Superior temporal gyrus (tissue), 1 donor: ENCODE data around the gene MRPS18B.

ENCODE experiments used
- DNase-seq: peaks from one replicate; pipeline ENCODE4 v3.0.0-alpha.2; 2016; ENCODE audit errors: extremely low spot score

The MRPS18B gene

GRCh38 chr6:30617565-30618269, at the start of gene MRPS18B:
MRPS18B (plus strand) TSS chr6:30617840; CDS start chr6:30617866, 26 bp downstream.
- DNase-seq = peak; percentile 99

- no peak for DNase-seq
These were observed 49.4 kb upstream of the MRPS18B start for GRCh38 chr6:30568245-30568644.

- DNase-seq = peak; percentile 11
These were observed 47.4 kb upstream of the MRPS18B start for GRCh38 chr6:30570263-30570662.

- DNase-seq = no peak
These were observed 46.9 kb upstream of the MRPS18B start for GRCh38 chr6:30570740-30571074.

- peak; percentile 97 for DNase-seq
These were observed 46.4 kb upstream of the MRPS18B start, which contains the start of gene ABCF1 for GRCh38 chr6:30571075-30571761. ABCF1 (plus strand) TSS chr6:30571442; CDS start chr6:30571488, 46 bp downstream.

GRCh38 chr6:30571762-30572082, 45.9 kb upstream of the MRPS18B start:
- no peak for DNase-seq

DNA sequence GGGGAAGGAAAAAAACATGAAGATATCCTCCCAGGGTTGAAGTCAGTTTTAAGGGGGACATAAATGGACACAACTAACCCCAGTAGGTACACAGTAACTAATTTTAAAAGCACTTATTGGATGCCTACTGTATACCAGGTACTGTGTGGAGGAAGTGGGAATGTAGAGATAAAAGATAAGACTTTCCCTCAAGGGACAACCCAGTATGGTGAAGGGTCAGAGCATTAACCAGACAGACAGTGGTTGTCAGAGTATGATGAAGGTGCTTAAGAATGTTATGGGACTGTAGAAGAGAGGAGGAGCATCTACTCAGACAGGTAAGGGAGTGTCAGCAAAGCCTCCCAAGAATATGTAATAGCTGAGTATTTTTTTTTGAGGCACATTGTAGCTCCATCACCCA, 45.5 kb upstream of the MRPS18B start:
- DNase-seq = no peak

GRCh38 chr6:30573113-30573512, 44.5 kb upstream of the MRPS18B start:
- no peak for DNase-seq

DNA sequence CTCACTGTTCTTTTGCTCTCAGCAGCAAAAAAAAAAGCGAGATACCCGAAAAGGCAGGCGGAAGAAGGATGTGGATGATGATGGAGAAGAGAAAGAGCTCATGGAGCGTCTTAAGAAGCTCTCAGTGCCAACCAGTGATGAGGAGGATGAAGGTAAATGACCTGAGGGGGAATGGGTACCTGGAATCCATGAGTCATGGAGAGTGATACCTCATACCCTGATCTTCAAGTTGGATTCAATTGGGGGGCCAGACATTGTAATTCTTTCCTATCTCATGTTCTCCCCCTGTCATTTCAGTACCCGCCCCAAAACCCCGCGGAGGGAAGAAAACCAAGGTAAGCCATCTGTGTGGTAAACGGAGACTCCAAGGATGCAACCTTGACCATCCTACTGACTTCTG, 39.6 kb upstream of the MRPS18B start:
- DNase-seq = no peak

DNA sequence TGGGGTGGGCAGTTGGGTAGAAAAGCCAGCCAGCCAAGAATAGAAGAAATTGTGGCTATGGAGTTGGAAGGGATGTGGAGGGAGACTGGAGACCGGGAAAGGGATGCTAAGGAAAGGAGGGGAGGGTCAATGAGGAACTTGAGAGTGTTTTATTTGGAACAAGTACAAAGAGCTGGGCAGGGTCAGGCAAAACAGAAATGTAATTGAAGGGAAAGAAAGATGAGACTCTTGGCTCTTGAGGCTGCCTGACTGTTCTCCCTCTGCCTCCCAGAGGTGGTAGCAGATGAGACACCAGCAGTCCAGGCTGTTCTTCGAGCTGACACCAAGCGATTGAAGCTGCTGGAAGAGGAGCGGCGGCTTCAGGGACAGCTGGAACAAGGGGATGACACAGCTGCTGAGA, 33.7 kb upstream of the MRPS18B start:
- DNase-seq = no peak

DNA sequence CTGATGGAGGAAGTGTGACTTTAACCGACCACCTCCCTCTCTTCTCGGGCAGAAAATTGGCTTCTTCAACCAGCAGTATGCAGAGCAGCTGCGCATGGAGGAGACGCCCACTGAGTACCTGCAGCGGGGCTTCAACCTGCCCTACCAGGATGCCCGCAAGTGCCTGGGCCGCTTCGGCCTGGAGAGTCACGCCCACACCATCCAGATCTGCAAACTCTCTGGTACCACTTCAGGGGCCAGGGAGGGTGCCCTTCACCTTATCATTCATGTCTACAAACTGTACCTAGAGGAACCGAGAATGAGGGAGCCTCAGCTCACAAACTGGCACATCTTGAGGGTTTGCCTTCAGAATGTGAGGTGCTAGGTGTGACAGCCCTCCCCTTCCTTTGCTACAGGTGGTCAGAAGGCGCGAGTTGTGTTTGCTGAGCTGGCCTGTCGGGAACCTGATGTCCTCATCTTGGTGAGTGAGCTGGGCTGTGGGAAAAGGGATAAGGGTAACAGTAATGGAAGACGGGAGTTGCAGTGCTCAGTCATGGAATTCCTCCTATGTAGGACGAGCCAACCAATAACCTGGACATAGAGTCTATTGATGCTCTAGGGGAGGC, 27.8 kb upstream of the MRPS18B start:
- no peak for DNase-seq

DNA sequence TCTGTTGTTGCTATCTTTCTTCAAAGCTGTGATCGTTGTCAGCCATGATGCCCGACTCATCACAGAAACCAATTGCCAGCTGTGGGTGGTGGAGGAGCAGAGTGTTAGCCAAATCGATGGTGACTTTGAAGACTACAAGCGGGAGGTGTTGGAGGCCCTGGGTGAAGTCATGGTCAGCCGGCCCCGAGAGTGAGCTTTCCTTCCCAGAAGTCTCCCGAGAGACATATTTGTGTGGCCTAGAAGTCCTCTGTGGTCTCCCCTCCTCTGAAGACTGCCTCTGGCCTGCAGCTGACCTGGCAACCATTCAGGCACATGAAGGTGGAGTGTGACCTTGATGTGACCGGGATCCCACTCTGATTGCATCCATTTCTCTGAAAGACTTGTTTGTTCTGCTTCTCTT, 27.1 kb upstream of the MRPS18B start:
- no peak for DNase-seq

DNA sequence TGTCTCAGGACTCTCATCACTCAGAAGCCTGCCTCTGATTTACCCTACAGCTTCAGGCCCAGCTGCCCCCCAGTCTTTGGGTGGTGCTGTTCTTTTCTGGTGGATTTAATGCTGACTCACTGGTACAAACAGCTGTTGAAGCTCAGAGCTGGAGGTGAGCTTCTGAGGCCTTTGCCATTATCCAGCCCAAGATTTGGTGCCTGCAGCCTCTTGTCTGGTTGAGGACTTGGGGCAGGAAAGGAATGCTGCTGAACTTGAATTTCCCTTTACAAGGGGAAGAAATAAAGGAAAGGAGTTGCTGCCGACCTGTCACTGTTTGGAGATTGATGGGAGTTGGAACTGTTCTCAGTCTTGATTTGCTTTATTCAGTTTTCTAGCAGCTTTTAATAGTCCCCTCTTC, 26.6 kb upstream of the MRPS18B start:
- DNase-seq = no peak

DNA sequence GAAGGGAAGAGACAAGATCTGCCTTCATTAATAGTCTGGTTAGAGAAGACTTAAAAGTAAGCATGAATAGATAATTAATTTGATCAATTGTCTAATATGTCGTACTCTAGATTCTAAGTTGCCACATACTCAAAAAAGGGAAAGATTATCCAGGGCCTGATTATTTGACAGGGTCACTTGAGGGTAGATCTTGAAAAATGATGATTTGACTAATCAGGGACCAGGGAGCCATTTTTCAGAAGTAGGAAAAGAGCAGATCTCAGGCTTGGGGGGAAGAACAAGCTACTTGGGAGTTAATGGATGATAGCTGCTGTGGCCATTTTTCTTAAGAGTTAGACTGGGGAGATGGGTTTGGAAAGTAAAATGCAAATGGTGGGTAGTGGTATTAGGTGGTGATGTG, 25.4 kb upstream of the MRPS18B start:
- DNase-seq = no peak

DNA sequence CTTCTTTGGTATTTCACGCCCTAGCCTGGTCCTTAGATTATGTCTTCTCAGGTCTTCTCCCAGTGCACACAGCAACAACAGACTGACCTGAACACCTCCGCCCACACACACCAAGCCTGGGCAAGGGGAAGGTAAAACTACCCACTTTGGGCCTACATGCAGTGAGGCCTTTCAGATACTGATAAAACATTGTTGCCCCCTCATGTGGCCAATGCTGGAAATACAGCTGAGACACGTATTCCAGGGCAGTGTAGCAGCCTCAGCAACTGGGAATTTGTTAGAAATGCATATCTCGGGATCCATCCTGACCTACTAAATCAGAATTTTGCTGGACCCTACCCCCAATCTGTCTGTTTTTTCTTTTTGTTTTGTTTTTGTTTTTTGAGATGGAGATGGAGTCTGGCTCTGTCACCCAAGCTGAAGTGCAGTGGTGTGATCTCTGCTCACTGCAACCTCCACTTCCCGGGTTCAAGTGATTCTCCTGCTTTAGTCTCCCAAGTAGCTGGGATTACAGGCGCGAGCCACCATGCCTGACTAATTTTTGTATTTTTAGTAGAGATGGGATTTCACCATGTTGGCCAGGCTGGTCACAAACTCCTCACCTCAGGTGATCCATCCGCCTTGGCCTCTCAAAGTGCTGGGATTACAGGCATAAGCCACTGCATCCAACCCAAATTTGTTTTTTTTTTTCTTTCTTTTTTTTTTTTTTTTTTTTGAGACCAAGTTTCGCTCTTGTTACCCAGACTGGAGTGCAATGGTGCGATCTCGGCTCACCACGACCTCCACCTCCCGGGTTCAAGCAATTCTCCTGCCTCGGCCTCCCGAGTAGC, 20.1 kb upstream of the MRPS18B start:
- DNase-seq = peak; percentile 86

DNA sequence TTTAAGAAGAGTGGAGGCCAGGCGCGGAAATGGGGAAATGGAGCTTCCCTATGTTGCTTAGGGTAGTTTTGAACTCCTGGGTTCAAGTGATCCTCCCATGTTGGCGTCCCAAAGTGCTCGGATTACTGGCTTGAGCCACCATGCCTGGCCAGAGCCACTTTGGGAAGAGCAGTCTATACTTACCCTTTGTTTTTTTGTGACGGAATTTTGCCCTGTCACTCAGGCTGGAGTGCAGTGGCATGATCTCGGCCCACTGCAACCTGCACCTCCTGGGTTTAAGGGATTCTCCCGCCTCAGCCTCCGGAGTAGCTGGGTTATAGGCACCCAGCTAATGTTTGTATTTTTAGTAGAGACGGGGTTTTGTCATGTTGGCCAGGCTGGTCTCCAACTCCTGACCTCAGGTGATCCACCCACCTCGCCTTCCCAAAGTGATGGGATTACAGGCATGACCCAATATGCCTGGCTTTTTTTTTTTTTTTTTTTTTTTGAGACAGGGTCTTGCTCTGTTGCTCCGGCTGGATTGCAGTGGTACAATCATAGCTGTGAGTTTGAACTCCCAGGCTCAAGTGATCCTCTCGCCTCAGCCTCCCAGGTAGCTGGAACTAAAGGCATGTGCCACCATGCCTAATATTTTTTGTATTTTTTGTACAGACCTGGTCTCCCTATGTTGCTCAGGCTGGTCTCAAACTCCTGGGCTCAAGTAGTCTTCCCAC, 18.6 kb upstream of the MRPS18B start:
- no peak for DNase-seq

- DNase-seq = no peak
These were observed 17.9 kb upstream of the MRPS18B start for GRCh38 chr6:30599625-30600324.

DNA sequence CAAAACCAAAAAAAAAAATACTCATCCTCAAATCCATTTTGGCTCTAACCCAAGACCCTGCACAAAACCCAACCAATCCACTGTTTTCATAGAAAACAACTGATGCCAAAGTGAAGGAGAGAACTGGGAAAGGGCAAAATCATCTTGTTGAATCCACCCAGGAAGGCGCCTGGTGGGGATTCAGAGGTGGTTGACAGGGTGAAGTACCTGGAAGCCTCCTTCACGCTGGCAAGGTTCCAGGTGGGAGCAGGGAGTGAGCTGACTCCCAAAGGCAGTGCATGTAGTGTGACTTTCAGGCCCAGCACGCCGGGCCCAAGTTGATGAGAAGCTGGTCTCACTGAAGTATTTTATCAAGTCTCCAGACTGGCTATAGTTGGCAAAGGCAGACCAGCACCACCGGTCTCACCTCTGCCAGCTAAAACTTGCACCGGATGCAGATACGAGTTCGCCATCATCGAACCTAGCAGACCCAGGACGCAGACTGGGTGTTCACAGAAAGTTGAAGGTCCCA, 17.1 kb upstream of the MRPS18B start:
- DNase-seq = no peak

DNA sequence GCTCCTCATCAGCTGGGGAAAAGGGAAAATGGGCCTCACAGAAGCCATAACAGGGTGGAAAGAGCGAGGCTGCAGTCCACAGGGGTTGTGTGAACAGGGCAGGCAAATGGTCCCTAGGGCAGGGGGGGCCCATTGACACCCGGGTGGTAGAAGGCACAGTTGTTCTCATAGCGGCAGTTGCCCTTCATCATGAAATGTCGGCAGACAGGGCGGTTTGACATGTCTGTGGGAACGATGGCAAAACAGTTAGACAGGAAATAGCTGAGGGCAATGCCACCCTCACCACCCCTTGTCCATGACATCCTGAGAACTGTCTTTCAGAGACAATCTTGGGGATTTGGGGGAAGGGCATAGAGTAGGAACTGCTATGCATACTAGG, 16.2 kb upstream of the MRPS18B start:
- no peak for DNase-seq

DNA sequence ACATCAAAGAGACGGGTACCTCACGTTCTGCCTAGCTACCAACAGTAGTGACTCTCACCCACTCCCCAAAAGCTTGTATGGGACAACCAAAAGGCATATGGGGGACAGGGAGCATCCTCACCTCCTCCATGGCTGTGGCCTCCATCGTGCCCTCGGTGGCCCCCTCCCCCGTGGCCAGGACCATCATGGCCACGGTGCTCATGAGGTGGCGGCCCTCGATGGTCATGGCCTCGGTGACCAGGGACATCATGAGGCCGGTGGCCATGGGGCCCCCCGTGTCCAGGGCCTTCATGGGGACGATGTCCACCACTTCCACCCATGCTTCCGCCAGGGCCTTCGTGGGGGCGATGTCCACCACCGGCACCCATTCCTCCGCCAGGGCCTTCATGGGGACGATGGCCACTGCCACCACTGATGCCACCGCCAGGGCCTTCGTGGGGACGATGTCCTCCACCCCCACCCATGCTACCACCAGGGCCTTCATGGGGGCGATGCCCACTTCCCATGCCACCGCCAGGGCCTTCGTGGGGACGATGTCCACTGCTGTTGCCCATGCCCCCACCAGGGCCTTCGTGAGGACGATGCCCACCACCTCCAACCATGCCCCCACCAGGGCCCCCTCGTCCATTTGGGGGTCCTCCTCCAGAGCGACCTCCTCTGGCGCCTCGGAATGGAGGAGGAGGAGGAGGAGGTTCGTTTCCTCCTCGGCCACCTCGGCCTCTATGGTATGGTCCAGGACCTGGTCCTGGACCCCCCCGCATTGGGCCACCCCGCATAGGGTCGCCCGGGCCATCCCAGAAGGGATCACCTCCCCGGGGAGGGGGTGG, 15.6 kb upstream of the MRPS18B start:
- no peak for DNase-seq
